Measurements from ENCODE around the gene WDR70.

Gene WDR70

GRCh38 chr5:37694867-37695266 lies 315.7 kb downstream of the WDR70 start:
- DNase-seq: no peak

- no peak for DNase-seq
Observed at GRCh38 chr5:37695647-37696046, 316.5 kb downstream of the WDR70 start.

DNA sequence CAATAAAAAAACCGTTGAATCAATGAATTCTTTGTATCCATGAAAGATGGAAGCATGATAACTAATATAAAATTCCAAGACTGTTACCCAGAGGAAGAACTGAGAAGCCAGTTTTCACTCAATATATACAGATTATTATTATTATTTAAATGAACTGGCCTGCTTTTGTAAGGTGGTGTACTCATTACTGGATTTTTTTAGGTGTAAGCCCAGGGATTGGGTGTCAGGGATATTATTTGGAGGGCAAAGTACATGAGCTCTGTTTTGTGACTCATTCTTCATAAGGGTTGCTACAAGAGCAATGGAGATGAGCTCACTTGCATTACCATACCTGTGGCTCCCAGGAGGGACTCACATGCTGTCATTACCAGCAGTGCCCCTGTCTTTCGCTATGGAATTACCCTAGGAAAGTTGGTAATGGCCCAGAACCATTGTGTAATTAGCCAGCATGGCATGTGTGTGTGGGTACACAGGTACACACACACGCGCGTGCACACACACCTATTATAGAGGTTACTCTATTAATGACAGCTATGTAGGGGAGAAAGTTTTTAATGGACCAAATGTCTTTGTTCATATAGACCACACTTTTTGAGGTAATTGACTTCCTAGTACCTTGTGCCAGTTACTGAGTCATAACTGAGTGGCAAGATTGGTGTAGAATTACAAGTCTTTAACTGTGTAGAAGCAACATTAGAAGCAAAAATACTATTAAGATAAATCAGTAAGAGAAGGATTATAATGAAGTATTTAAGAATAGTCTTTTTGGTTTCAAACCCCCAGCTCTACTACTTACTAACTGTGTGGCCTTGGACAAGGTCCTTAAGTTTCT lies 317.3 kb downstream of the WDR70 start:
- DNase-seq: no peak

DNA sequence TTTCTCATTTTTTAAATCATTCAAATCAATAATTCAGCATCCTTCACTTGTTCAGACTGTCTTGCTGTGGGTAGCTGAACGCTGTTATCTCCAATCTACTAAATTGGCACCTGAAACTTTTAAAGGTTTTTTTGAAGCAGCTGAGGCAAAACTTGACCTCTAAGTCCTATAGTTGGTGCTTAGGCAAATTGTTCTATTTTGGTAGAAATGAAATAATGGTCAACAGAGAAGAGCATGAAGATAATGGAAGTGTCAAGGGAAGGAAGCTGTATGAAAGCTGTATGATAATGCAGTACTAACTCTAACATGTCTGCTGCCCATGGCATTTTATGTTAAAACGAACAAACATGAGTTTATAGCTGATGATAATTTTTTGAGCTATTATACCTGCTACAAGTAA lies 322.8 kb downstream of the WDR70 start:
- no peak for DNase-seq

DNA sequence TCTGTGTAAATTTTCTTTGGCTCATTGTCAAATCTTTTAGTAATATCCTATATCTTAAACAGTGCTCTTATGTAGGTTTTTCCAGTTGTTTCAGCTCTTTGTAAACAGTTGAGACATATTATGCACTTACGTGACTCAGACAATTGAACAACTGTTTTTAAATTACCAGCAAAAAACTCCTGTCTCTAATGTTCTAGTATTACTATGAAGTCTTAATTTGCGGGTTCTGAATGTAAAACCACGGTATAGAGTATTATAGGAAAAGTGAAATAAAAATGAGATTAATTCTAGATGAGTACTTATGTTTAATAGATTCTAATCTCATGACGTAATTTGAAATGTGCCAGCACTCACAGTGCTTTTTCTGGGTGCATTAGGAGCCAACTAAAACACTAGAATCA lies 324.7 kb downstream of the WDR70 start:
- no peak for DNase-seq

DNA sequence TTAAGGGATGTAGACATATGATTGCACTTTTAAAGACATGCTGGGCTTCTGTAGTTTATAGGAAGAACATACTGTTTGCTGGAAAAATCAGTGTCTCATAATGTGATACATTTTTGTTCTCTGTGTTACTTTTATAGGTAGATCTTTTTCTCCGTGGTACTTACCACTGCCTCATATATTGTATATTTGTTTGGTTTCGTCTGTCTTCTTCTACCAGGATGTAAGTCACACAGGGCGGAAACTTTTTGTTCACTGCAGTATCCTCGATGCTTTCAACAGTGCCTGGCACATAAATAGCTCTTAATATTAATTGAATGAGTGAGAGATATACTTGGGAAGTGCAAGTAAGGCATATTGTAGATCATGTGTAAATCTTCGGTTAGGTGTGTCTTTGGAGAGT lies 325.3 kb downstream of the WDR70 start:
- DNase-seq: no peak

- no peak for DNase-seq
Observed at GRCh38 chr5:37709020-37709419, 329.9 kb downstream of the WDR70 start.

GRCh38 chr5:37710965-37711364 lies 331.8 kb downstream of the WDR70 start:
- DNase-seq: no peak

DNA sequence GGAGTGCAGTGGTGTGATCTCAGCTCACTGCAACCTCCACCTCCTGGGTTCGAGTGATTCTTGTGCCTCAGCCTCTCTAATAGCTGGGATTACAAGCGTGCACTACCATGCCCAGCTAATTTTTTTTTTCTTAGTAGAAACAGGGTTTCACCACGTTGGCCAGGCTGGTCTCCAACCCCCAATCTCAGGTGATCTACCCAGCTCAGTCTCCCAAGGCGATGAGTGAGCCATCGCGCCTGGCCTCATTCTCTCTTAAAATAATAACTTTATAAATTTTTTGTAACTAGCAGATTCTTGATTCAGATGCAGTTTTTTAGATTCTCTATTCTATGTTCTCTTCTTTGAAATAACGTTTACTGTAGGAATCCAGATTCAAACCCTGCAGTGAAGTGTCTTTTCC lies 333.6 kb downstream of the WDR70 start:
- no peak for DNase-seq

DNA sequence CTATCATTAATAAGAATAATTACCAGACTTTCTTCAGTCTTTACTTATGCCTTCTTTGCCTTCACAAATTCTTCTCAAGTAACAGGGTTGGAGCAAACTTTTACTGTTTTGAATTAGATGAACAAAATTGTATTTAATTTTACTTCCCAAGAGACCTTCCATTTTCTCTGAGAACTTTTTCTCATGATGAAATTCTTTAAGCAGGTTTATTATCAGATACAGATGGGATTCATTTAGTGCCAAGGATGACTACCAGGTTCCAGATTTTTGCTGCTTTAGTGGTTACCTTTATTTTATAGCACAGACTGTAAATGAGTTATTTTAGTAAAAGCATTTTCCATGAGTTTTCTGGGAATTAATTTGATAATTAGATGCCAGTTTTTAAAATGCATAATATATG lies 335.6 kb downstream of the WDR70 start:
- DNase-seq: no peak

GRCh38 chr5:37715361-37715760 lies 336.2 kb downstream of the WDR70 start:
- no peak for DNase-seq

DNA sequence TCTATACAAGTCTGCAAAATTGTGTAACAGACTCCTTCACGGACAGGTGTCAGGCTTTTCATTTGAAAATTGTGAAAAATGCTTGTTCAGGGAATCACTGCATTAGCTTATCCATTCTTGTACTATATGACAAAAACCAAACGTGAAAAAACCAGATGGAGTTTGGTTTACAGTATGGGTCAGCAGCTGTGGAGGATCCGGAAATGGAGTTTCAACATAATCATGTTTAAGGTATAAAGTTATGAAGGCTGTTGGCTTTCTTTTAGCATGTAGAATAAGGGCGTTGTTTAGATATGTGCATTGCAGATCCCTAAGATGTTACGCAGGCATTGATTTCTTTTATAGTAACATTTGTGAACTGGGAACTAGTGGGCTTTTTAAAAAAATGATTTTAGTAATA lies 336.9 kb downstream of the WDR70 start:
- no peak for DNase-seq

GRCh38 chr5:37716405-37716804 lies 337.3 kb downstream of the WDR70 start:
- DNase-seq: no peak

DNA sequence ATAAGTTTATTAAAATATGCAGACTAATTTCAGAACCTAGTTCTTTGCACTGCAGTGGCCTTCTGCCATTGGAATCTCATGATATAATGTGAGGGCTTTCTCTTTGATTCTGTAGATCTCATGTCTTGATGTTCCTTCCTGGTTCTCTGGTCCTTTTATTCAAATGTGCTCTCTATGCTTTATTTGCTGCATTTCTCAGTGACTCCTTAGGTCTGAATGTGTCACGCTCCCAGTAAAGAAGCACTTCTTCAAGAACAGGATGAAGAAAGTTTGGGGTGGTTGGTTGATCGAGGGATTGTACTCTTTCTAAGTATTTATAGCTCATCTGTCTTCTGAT lies 338.1 kb downstream of the WDR70 start:
- no peak for DNase-seq

DNA sequence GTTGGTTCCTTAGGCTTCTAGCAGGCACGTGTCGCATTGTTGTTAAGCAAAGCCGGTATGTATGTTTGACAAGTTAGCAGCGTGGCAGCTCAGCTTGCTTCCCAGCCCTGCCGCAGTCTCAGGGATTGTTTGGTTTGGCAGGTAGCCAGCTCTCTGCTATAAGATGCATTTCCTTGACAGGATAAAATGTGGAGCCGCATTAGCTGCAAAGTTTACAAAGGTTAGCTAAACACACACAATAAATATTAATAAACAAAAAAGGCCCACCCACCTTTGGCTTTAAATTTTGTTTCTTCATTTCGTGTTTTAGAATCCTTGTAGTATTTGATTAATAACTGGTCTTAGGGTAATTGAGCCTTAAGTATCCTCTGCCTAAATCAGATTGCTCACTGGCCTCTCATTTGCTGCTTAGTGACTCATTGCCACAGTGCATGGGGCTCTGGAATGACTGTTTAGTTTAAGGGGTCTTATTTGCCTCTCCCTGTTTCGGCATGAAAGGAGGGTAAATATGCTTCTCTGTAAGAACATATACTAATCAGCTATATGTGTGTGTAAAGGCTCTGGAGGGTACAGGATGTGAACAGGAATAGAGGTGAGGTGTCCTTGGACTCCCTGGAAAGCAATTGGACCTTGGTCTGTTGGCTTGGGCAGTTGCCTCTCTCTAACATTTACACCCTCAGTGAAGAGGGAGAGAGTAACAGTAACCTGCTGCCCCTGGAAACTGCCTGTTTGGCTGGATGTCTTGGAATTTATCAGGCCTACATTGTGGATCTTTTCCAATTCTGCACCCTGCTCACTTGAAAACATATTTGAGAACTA lies 338.7 kb downstream of the WDR70 start:
- DNase-seq: no peak

GRCh38 chr5:37720550-37720952 lies 341.4 kb downstream of the WDR70 start:
- no peak for DNase-seq

GRCh38 chr5:37721447-37721871 lies 342.3 kb downstream of the WDR70 start:
- no peak for DNase-seq

DNA sequence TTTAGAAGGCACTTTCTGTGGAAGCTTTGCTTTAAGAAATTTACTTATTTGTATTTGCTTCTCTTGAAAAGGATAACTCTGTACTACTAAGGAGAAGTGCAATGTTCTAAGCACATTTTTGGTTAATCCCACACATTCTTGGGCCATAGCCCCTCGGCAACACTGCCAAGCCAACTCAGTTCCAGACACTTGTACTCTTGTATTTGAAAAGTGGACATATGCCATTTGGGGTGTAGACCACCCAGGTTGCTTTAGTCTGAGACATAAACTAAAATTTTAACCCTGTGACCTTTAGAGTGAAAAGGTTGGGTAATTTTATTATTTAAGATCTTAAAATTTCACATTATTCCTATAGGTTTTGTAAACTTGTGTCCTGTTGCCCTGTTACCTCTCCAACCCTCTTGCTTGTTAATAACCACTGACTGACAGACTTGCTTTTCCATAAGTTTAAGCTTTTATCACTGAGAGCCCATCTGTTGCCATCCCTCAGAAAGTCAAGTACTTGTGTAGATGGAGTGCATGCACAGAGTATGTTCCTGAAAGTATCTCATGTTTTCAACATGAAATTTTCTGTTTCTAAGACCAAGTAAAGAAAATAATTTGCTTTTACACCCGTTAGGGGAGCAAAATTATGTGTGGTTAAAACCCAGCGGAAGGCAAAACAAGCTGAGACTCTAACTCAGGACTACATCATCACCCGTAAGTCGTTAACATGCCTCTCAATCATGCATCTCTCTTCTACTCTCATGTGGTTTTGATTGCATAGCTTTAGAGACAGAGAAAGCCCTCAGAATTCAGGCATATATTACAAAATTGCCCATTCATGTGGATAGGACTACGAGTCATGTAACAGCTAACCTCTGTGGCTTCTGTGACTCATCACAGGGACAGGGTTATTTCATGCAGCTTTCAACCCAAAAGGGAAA lies 343.4 kb downstream of the WDR70 start:
- DNase-seq: peak; percentile 62

DNA sequence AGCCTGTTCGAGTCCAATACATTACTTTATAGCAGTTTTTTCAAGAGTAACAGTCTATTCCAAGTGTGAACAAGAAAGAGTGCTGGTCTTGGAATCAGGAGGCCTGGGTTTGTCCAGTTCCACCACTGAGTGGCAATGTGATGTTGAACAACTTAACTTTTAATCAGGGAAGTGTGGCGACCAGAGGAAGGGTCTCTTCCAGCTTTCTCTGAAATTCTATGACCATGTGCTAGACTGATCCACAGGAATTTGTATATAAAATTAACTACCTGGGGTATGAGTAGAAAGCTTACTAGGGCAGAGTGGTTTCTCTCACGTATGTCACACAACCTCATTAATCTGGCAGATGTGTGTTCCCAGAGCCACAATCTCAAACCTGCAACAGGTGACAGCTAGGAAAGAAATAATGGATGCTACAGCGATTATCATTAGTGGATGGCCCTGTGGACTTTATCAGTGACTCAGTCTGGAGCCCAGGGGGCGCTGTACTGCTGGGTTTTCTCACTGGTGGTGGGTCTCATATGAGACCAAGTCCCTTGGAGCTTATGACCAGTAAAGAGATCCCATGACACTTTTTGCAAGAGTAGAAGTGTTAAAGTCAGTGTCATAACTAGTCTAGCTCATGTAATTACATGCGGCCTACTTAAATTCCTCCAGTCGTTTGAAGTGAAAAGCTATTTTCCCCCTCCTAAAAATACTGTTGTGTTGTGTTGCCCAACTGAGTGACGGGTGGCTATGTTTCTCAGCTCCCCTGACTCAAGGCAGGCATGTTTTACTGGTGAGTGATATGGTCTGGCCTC lies 344.2 kb downstream of the WDR70 start:
- DNase-seq: peak; percentile 45

GRCh38 chr5:37724395-37725125 lies 345.4 kb downstream of the WDR70 start:
- DNase-seq: no peak

DNA sequence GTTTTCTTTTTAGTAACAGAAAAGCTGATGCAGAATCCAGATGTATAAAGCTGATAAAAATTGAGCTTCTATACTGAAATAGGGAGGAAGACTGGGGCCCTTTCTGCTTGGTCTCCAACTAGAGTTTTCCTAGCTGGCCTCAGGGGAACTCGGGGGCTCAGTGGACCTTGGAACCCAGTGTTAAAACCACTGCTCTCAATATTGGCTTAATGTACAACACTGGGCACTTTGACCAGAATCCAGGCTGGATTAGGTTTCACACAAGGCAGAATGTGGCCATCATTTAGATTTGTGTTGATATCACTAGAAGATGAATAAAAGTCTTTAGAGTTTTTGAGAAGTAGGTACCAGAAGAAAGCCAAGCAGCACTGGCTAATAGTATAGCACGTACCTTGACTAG lies 346.1 kb downstream of the WDR70 start:
- DNase-seq: no peak

DNA sequence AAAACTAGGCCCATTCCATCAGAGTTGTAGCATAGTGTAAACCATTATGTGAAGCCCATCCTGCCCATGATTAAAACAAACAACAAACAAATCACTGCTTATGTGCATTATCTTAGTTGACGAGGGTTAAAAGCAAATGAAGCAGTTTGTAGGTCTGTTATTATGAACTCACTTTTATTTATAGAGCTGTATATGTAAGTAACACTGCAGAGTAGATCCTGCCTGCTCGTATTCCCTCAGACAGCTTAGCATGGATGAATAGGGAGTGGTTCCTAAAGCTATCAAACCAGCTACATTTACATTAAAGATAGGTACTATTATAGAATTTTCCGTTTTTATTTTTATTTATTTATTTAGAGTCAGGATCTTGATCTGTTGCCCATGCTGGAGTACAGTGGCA lies 348.1 kb downstream of the WDR70 start:
- DNase-seq: no peak

All from OCI-M1 (cell line).